Mesenchymal stem cell (in vitro differentiated cells and primary cell): ENCODE data around the gene FMN1.

Experiments
- DNase-seq: peaks from one replicate; pipeline ENCODE4 v3.0.0-alpha.2; 2013
- H2AFZ ChIP-seq: one replicate; pipeline ENCODE4 v1.6.1; 2013; ENCODE audit warnings: low read depth, mild to moderate bottlenecking, control low read depth, inconsistent platforms, low read length, moderate library complexity
- H2AK5ac ChIP-seq: 2 replicates; pipeline ENCODE4 v1.6.1; 2013; ENCODE audit warnings: low read length, moderate library complexity, mild to moderate bottlenecking, inconsistent platforms; ENCODE audit not compliant: severe bottlenecking
- H2BK120ac ChIP-seq: one replicate; pipeline ENCODE4 v1.6.1; 2013; ENCODE audit warnings: low read depth, mild to moderate bottlenecking, inconsistent platforms, low read length, moderate library complexity
- H2BK12ac ChIP-seq, 2 experiments: one replicate each; pipeline ENCODE4 v1.6.1; 2013; ENCODE audit warnings: inconsistent platforms in 2 of 2, low read length in 2 of 2, mild to moderate bottlenecking in 2 of 2, moderate library complexity in 2 of 2, control low read depth in 1 of 2
- H2BK15ac ChIP-seq: one replicate; pipeline ENCODE4 v1.6.1; 2013; ENCODE audit warnings: mild to moderate bottlenecking, low read depth, inconsistent platforms; ENCODE audit not compliant: poor library complexity, severe bottlenecking
- H2BK5ac ChIP-seq: 2 replicates; pipeline ENCODE4 v1.6.1; 2013; ENCODE audit warnings: low read depth, mild to moderate bottlenecking, low read length, control low read depth, inconsistent platforms; ENCODE audit not compliant: poor library complexity, severe bottlenecking
- H3K14ac ChIP-seq, 2 experiments: one replicate each; pipeline ENCODE4 v1.6.1; 2013; ENCODE audit warnings: inconsistent platforms in 2 of 2, low read length in 2 of 2, control low read depth in 1 of 2, mild to moderate bottlenecking in 1 of 2, moderate library complexity in 1 of 2
- H3K18ac ChIP-seq, 2 experiments: one replicate each; pipeline ENCODE4 v1.6.1; 2013; ENCODE audit warnings: inconsistent platforms in 2 of 2, low read length in 2 of 2, control low read depth in 1 of 2, low read depth in 1 of 2, mild to moderate bottlenecking in 1 of 2
- H3K23ac ChIP-seq, 2 experiments: one replicate each; pipeline ENCODE4 v1.6.1; 2013; ENCODE audit warnings: inconsistent platforms in 2 of 2, low read length in 2 of 2, mild to moderate bottlenecking in 2 of 2, moderate library complexity in 2 of 2, control low read depth in 1 of 2
- H3K27ac ChIP-seq: 2 replicates; pipeline ENCODE4 v1.5.1; 2013; ENCODE audit warnings: mild to moderate bottlenecking, moderate library complexity, low read length, control low read depth, inconsistent platforms; ENCODE audit not compliant: poor library complexity, severe bottlenecking
- H3K27me3 ChIP-seq, 2 experiments: 2 replicates each; pipeline versions ENCODE4 v1.6.1 to v1.7.0; 2013; ENCODE audit warnings: low read length in 2 of 2, mild to moderate bottlenecking in 2 of 2, moderate library complexity in 2 of 2, control low read depth in 1 of 2, inconsistent platforms in 1 of 2; ENCODE audit not compliant: control insufficient read depth in 1 of 2, insufficient read depth in 1 of 2
- H3K36me3 ChIP-seq, 2 experiments: 2 replicates each; pipeline versions ENCODE4 v1.6.1 to v1.7.0; 2013; ENCODE audit warnings: low read length in 2 of 2, control low read depth in 1 of 2, inconsistent platforms in 1 of 2, low read depth in 1 of 2, mild to moderate bottlenecking in 1 of 2; ENCODE audit not compliant: insufficient read depth in 2 of 2, control insufficient read depth in 1 of 2
- H3K4ac ChIP-seq, 2 experiments: one replicate each; pipeline ENCODE4 v1.6.1; 2013; ENCODE audit warnings: inconsistent platforms in 2 of 2, low read length in 2 of 2, mild to moderate bottlenecking in 2 of 2, moderate library complexity in 2 of 2, control low read depth in 1 of 2, low read depth in 1 of 2
- H3K4me1 ChIP-seq: 2 replicates; pipeline ENCODE4 v1.6.1; 2013; ENCODE audit warnings: low read depth, low read length, control low read depth; ENCODE audit not compliant: control insufficient read depth, insufficient read depth
- H3K4me2 ChIP-seq: 2 replicates; pipeline ENCODE4 v1.6.1; 2013; ENCODE audit warnings: low read length, mild to moderate bottlenecking, inconsistent platforms; ENCODE audit not compliant: poor library complexity, severe bottlenecking
- H3K4me3 ChIP-seq, 2 experiments: 2 replicates each; pipeline versions ENCODE4 v1.5.1 to v1.7.0; 2013; ENCODE audit warnings: low read length in 2 of 2, mild to moderate bottlenecking in 2 of 2, control low read depth in 1 of 2, low read depth in 1 of 2; ENCODE audit not compliant: insufficient read depth in 1 of 2
- H3K79me1 ChIP-seq: replicated peaks from 2 replicates; pipeline ENCODE4 v1.6.1; 2013; ENCODE audit warnings: mild to moderate bottlenecking, control low read depth, low read length, inconsistent platforms; ENCODE audit not compliant: poor library complexity, severe bottlenecking
- H3K9ac ChIP-seq: 2 replicates; pipeline ENCODE4 v1.7.0; 2013; ENCODE audit warnings: mild to moderate bottlenecking, low read length, moderate library complexity
- H3K9me3 ChIP-seq: 2 replicates; pipeline ENCODE4 v1.7.0; 2013; ENCODE audit warnings: mild to moderate bottlenecking, low read length; ENCODE audit not compliant: control insufficient read depth
- H4K8ac ChIP-seq: one replicate; pipeline ENCODE4 v1.6.1; 2013; ENCODE audit warnings: inconsistent platforms, mild to moderate bottlenecking, low read length, moderate library complexity
- H4K91ac ChIP-seq: one replicate; pipeline ENCODE4 v1.6.1; 2013; ENCODE audit warnings: mild to moderate bottlenecking, low read length, inconsistent platforms
- WGBS: methylation state at CpG from one replicate; pipeline ENCODE4 v1.1.7; 2013; ENCODE audit warnings: mixed read lengths; 5-methylcytosine and 5-hydroxymethylcytosine counted together

FMN1 gene

DNA sequence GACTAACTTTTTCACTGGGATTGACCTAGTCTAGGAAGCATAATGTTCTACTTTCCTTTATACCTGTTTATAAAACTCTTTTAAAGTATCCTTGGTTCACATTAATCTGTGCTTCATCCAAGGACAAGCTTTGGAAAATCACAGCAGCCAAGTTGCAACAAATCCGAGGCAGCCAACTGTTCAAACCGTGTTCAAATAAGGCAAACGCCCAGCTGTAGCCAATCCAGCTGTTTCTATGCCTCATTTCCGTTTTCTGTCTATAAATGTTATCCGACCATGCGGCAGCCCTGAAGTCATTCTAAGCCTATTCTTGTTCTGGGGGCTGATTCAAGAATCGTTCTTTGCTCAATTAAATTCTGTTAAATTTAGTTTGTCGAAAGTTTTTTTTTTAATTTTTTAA, 78.3 kb downstream of the FMN1 start:
- H3K4ac ChIP-seq: no peak overlapping the region
- H3K18ac ChIP-seq: no peak overlapping the region
- H3K36me3 ChIP-seq: no peaks in the 10 kb centered on the region
- H3K27ac ChIP-seq: no peak overlapping the region
- no peak overlapping the region for H2BK15ac ChIP-seq
- H3K9me3 ChIP-seq: no peaks in the 10 kb centered on the region
- no peak overlapping the region for H3K4me3 ChIP-seq
- 81% methylated on average over 6 of the region's 8 CpGs for WGBS
- H4K8ac ChIP-seq: no peak overlapping the region
- no peak overlapping the region for H2AK5ac ChIP-seq
- no peak overlapping the region for H4K91ac ChIP-seq
- H2BK12ac ChIP-seq: no peak overlapping the region
- H3K27me3 ChIP-seq: no peaks in the 10 kb centered on the region
- H3K4me1 ChIP-seq: no peaks in the 10 kb centered on the region
- H2AFZ ChIP-seq: no peak overlapping the region
- no peak overlapping the region for H3K9ac ChIP-seq
- H3K79me1 ChIP-seq: no peaks in the 10 kb centered on the region
- no peak overlapping the region for H2BK5ac ChIP-seq
- DNase-seq: no peak
- H2BK120ac ChIP-seq: no peak overlapping the region
- H3K4me2 ChIP-seq: no peak overlapping the region
- H3K14ac ChIP-seq: no peak overlapping the region
- no peak overlapping the region for H3K23ac ChIP-seq

GRCh38 chr15:33115191-33115861, 79.2 kb downstream of the FMN1 start:
- Histone ChIP-seq H3K9ac (no peak overlapping the region), H3K4me2 (no peak overlapping the region), H2AFZ (no peak overlapping the region), H3K79me1 (no peaks in the 10 kb centered on the region), H3K18ac (no peak overlapping the region), H2BK120ac (no peak overlapping the region), H2AK5ac (no peak overlapping the region), H4K8ac (no peak overlapping the region), H3K14ac (no peak overlapping the region), H3K27ac (no peak overlapping the region), H2BK5ac (no peak overlapping the region), H4K91ac (no peak overlapping the region), H3K4ac (no peak overlapping the region), H3K9me3 (no peaks in the 10 kb centered on the region), H3K36me3 (no peaks in the 10 kb centered on the region), H3K27me3 (no peaks in the 10 kb centered on the region), H3K4me1 (no peaks in the 10 kb centered on the region), H2BK12ac (no peak overlapping the region), H2BK15ac (no peak overlapping the region), H3K4me3 (no peak overlapping the region), H3K23ac (no peak overlapping the region)
- WGBS: 94% methylated on average over 3 of the region's 4 CpGs
- no peak for DNase-seq

GRCh38 chr15:33114374-33114717, 80.2 kb downstream of the FMN1 start:
- Histone ChIP-seq H3K14ac (no peak overlapping the region), H4K8ac (no peak overlapping the region), H2BK15ac (no peak overlapping the region), H3K36me3 (no peaks in the 10 kb centered on the region), H3K79me1 (no peaks in the 10 kb centered on the region), H3K18ac (no peak overlapping the region), H2BK120ac (no peak overlapping the region), H3K4me2 (no peak overlapping the region), H3K27ac (no peak overlapping the region), H3K9me3 (peaks cover under 1% of the 10 kb centered on the region), H3K4me1 (no peaks in the 10 kb centered on the region), H2BK5ac (no peak overlapping the region), H3K23ac (no peak overlapping the region), H3K4me3 (no peak overlapping the region), H2AK5ac (no peak overlapping the region), H3K27me3 (no peaks in the 10 kb centered on the region), H4K91ac (no peak overlapping the region), H2BK12ac (no peak overlapping the region), H2AFZ (no peak overlapping the region), H3K4ac (no peak overlapping the region), H3K9ac (no peak overlapping the region)
- 84% methylated on average over 8 of the region's 8 CpGs for WGBS
- DNase-seq: no peak

DNA sequence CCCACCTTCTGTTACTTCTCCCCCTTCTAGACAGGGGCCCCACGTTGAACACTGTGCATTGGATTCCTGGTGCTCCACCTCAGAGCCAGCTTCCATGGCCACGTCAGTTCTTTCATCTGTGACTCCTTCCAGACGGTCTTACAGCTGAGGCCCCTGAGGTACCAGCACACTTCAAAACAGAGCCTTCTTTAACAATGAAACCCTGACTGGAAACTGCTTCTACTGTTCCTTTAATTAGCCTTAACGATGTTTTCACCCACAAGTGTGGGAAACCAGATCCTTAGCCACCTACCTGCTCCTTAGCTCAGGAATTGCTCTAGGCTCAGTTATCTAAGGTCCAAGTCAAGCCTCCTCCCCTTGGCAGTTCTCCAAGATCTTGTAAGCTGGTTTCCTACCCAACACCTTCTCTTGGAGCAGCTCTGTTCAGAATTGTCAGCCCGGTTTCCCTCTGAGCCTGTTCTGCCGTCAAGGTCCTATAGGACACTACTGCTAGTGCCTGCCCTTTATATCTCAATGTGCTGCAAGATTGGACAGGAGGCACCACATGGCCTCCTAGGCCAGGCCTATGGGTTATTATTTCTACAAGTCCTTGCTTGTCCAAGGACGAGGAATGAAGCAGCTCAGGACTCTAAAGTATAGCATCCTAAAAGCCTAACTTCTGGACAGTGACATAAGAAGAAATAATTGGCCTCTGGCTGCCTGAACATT, 80.7 kb downstream of the FMN1 start:
- no peak overlapping the region for H4K8ac ChIP-seq
- no peaks in the 10 kb centered on the region for H3K36me3 ChIP-seq
- DNase-seq: no peak
- H3K27me3 ChIP-seq: no peaks in the 10 kb centered on the region
- H2BK15ac ChIP-seq: no peak overlapping the region
- H3K79me1 ChIP-seq: no peaks in the 10 kb centered on the region
- no peak overlapping the region for H3K23ac ChIP-seq
- H3K18ac ChIP-seq: no peak overlapping the region
- peaks cover 2% of the 10 kb centered on the region for H3K9me3 ChIP-seq
- H2AFZ ChIP-seq: no peak overlapping the region
- peak overlapping the region in 1 of 2 experiments; percentile 24 for H2BK12ac ChIP-seq
- H3K4me1 ChIP-seq: no peaks in the 10 kb centered on the region
- no peak overlapping the region for H3K4ac ChIP-seq
- H2BK120ac ChIP-seq: no peak overlapping the region
- no peak overlapping the region for H3K14ac ChIP-seq
- no peak overlapping the region for H2AK5ac ChIP-seq
- H3K4me2 ChIP-seq: no peak overlapping the region
- no peak overlapping the region for H3K9ac ChIP-seq
- no peak overlapping the region for H3K4me3 ChIP-seq
- 77% methylated on average over 7 of the region's 7 CpGs for WGBS
- no peak overlapping the region for H3K27ac ChIP-seq
- no peak overlapping the region for H2BK5ac ChIP-seq
- H4K91ac ChIP-seq: no peak overlapping the region
